Hypothalamus (tissue), 51 donors: ENCODE data around the gene RBBP4.
A peak's percentile ranks its signal among the peaks of the same experiment; 100 is the strongest.
"Not testable (repeated sequence)": the region's sequence is repeated elsewhere in the genome, so short reads cannot be mapped to it uniquely, and the experiment has no call there.

Source experiments
- DNase-seq, 51 donors: peaks; one replicate each; lab custom pipeline; 2025; lab: John Stamatoyannopoulos, UW

The RBBP4 gene

DNA sequence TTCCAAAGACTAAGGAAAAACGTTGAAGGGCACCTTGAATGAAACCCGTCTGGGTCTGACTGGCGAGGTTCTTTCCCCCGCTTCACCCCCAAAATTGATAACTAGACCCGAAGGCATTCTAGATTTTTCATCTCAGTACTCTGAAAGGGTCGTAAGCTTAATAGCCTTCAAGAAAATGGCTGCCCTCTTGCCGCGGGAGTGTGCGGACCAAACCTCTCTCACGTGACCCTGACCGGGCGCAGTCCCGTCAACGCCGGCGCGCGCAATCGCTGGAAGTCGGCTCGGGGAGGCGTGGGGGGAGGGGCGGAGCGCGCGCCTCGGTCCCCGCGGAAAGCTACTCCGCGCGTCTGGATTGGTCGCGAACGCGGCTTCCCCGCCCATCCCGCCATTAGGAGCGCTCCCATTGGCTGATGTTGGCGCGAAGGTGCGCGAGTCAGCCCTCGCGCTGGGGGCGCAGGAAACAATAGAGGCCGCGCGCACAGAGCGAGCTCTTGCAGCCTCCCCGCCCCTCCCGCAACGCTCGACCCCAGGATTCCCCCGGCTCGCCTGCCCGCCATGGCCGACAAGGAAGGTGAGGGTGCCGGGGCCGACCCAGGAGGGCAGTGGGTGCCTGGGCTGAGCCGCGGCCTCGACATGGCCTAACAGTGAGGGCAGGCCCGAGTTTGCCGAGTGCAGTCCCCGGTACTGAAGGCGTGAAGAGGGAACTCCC, at the start of gene RBBP4:
RBBP4 (plus strand) TSS at position 457 of the 709 bp plus-strand sequence; CDS start at position 556, 99 bp downstream.
- peak; percentile 83 to 99 (median 95) for DNase-seq

- no peak for DNase-seq
Observed at GRCh38 chr1:32605711-32606424, 45.1 kb upstream of the RBBP4 start.

- no peak for DNase-seq
Observed at GRCh38 chr1:32606565-32607371, 44.2 kb upstream of the RBBP4 start.

- DNase-seq = no peak
Observed at GRCh38 chr1:32609180-32609579, 41.8 kb upstream of the RBBP4 start.

DNA sequence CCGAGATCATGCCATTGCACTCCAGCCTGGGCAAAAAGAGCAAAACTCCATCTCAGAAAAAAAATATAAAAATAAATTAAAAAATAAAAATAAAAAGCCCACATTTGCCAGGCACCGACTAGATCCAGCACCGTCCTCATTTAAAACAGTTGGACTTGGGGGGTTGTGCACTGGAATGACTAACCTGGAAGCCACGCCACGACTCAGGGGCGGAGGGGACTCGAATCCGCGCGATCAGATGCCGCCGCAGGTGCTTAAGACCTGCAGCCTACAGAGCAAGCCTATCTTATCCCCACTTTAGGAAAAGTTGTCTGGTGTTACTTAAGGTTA, 39.2 kb upstream of the RBBP4 start:
- no peak for DNase-seq

DNA sequence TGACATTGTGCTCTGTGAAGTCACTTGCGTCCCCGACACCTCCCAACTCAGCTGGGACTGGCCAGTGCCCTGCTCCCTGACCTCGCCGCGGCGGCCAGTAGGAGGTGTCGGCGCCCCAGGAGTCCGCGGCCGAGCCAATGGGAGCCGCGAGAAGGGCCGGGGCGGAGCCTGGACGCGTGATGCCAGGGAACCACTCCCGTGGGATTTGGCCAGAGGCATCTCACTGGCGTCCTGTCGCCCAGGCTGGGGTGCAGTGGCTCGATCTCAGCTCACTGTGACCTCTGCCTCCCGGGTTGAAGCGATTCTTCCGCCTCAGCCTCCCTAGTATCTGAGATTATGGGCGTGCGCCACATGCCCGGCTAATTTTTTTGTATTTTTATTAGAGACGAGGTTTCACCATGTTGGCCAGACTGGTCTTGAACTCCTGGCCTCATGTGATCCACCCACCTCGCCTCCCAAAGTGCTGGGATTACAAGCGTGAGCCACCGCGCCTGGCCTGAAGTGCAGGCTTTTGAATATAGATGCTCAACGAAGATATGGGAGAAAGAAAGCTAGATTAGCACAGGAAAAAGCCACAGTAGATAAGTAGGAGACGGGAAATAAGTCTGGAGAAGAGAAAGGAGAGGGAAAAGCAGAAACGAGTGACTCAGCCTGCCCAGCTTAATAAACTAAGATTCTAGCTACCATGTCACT, 38.7 kb upstream of the RBBP4 start:
- peak; percentile 8 to 94 (median 80) for DNase-seq

GRCh38 chr1:32613472-32613871, 37.5 kb upstream of the RBBP4 start:
- DNase-seq = no peak

DNA sequence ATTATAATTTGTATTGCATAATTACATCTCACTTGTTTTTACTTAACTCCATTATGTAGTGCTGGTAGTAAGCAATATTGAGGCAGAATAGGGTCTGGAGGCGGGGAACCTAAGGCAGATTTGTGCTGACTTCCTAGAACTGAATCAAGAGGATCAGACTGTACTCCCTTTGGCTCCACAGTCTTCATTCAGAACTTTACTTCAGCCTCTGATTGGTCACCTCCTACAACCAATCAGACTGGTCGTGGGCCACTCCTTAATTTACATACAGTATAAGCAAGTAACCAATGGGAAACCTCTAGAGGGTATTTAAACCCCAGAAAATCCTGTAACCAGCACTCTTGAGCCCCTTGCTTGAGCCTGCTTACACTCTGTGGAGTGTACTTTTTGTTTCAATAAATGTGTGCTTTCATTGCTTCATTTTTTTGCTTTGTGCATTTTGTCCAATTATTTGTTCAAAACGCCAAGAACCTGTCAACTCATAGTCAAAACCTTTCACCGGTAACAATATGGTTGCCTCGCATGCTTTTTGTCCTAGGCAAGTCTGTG, 32.3 kb upstream of the RBBP4 start:
- DNase-seq = no peak

DNA sequence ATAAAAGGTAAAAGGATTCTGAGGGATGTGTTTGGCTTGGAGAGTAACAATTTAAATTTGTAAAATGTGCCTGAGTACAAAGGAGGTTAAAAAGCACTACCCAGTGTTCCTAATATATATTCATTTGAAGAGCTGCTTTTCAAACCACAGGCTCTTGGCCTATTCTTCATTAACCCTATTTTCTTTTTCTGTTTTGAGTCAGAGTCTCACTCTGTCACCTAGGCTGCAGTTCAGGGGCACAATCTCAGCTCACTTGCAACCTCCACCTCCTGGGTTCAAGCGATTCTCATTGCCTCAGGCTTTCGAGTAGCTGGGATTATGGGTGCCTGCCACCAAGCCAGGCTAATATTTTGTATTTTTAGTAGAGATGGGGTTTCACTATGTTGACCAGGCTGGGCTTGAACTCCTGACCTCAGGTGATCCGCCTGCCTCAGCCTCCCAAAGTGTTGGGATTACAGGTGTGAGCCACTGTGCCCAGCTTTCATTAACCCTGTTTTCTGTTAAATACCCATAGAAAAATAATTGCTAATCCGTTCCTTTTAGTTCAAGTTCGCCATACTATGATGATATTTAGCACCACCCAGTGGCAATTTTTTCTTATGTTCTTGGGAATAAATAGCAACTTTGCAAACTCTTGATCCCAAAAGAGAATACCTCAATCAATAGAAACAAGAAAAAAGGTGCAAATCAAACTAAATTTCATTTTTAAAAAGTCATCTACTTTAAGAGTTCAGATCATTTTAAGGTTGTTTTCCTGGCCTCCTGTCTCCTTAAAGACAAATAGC, 31.1 kb upstream of the RBBP4 start:
- no peak for DNase-seq

- no peak for DNase-seq
Observed at GRCh38 chr1:32622205-32622604, 28.8 kb upstream of the RBBP4 start.

DNA sequence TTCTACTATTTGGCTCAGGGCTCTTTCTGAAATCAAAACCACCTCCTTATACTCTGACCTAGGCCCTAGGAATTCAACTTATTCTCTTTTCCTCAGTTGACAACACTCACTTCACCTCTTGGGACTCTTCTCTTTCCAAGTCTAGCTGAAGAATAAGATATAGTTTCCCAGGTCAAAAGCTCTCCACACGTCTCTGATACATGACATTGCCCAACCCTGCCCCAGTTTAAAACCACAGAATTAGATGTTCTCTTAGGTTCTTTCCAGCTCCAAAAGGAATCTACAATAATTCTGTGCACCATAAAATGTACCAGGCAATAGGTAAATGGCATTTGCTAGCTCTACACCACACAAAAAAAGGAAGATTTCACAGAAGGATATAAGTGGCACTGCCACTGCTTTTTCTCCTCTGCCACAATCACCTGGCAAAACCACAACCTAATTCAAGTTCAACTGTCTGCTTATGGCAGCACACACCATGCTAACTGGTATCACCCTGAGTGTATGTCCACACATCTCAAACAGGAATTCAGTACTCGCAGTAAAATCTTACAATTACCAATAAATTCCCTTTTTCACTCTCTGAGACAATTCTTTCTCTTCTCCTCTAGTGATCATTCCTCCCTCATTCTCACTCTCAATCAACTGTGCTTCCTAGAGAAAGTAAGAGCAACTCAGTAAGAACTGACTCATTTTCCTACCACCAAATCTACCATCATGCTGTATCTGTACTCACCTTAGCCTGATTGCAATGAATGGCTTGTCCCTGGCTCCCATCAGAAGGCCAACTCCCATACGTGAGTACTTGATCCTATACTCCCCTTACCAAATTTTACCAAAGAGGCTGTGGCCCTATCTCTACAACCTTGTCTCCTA, 28.0 kb upstream of the RBBP4 start:
- no peak for DNase-seq

DNA sequence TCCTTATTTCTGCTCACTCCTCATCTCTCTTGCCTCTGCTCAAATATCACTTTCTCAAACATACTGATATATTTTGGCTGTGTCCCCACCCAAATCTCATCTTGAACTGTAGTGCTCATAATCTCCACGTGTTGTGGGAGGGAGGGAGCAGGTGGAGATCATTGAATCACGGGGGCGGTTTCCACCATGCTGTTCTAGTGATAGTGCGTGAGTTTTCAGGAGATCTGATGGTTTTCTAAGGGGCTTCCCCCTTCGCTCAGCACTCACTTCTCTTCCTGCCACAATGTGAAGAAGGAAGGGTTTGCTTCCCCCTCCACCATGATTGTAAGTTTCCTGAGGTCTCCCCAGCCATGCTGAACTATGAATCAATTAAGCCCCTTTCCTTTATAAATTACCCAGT, 27.2 kb upstream of the RBBP4 start:
- DNase-seq = no peak

- DNase-seq = no peak
Observed at GRCh38 chr1:32626176-32626575, 24.8 kb upstream of the RBBP4 start.

DNA sequence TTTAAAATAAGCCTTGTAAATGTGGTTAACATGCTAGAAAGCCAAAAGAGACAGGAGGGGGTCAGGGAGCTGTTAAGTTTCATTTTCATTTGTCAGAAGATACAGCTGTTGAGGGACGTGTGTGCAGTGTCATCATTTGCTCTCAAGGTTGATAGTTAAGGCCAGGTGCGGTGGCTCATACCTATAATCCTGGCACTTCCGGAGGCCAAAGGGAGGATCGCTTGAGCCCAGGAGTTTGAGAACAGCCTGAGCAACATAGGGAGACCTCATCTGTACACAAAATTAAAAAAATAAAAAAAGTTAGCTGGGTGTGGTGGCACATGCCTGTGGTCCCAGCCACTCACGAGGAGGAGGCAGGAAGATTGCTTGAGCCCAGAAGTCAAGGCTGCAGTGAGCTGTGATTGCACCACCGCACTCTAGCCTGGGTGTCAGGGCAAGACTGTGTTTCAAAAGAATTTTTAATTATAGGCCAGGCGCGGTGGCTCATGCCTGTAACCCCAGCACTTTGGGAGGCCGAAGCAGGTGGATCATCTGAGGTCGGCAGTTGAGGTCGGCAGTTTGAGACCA, 23.3 kb upstream of the RBBP4 start:
- no peak for DNase-seq

- DNase-seq = not testable (repeated sequence)
Observed at GRCh38 chr1:32630173-32630572, 20.8 kb upstream of the RBBP4 start.

DNA sequence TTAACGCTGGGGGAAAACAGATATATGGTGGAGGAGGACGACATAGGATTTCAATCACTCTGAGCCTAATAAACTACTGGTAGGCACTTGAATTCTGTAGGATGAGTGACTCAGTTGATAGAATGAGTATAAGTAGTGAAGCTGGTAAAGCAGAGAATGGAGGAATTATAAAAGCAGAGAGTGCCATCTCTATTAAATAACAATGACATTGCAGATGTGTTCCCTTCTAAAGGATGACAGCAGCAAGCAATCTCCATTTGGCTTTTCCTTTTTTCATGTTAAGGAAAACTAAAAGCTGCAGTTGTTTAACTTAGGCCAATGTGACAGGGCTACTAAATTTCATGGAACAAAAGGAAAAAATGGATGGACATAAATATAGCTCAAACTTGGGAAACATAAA, 18.2 kb upstream of the RBBP4 start:
- DNase-seq = no peak

DNA sequence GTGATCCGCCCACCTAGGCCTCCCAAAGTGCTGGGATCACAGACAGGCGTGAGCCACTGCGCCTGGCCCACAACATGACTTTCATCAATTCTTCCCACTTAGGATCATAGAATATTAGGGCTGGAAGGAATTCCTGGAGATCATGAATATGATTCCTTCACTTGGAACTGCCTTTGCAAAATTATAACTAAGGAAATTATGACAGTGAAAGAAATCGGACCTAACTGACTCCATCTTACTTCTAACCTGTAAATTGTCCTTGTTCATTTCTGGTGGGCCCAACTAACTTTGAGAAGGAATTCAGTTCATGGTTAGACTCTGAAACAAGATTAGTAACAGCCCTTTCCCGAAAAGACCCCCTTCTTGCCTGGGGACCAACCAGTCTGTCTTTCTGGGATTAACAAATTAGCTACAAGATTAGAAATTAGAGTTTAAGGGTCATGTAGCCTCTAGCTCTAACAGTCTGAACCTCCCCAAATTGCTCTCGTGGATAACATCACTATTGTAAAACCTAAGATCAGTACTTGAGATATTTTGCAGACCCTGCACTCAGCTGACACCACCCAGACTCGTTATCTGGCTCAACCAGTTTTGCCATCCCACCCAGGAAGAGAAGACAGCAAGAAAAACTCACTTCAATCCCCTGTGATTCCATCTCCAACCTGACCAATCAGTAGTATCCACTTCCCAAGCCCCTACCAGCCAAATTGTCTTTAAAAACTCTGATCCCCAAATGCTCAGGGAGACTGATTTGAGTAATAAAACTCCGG, 15.3 kb upstream of the RBBP4 start:
- DNase-seq = no peak
